MCF 10A (cell line): ENCODE results near the gene ANO4. TPM values are rescaled to one million over a fixed set of nuclear protein-coding genes. Genes with fewer than 3 reads are reported as not detected.

Experiments used
- BruUV-seq: library from RNA; stranded (reverse); fragments of 400-500 nt; replicated peaks from 2 replicates; lab custom pipeline; 2021; lab: Mats Ljungman, UMichigan
- CTCF ChIA-PET: fragments of 300-600 bp; sonication (Branson Sonifier 250); formaldehyde crosslinking; extraction: SDS; loops from one replicate; lab custom pipeline; 2021; ENCODE audit warnings: antibody characterized with exemption, inconsistent platforms; lab: Yijun Ruan, JAX
- POLR2A ChIA-PET: fragments of 300-600, 350-650 bp; sonication (Branson Sonifier 250); formaldehyde crosslinking; extraction: SDS; loops from one replicate; lab custom pipeline; 2020; ENCODE audit warnings: antibody characterized with exemption, inconsistent platforms; lab: Yijun Ruan, JAX
- DNase-seq: peaks from one replicate; pipeline ENCODE4 v3.0.0-alpha.2; 2018; ENCODE audit not compliant: unreplicated experiment
- H3K27ac Mint-ChIP-seq: one replicate; pipeline ENCODE4 v1.8.0; 2022; ENCODE audit warnings: mild to moderate bottlenecking, low read depth, mixed read lengths; ENCODE audit not compliant: unreplicated experiment
- H3K27me3 Mint-ChIP-seq: one replicate; pipeline ENCODE4 v1.8.0; 2022; ENCODE audit warnings: mixed read lengths; ENCODE audit not compliant: insufficient read depth, unreplicated experiment
- H3K36me3 Mint-ChIP-seq: one replicate; pipeline ENCODE4 v1.8.0; 2022; ENCODE audit warnings: mild to moderate bottlenecking, moderate library complexity, mixed read lengths; ENCODE audit not compliant: insufficient read depth, unreplicated experiment
- H3K4me1 Mint-ChIP-seq: one replicate; pipeline ENCODE4 v1.8.0; 2022; ENCODE audit warnings: mixed read lengths; ENCODE audit not compliant: insufficient read depth, unreplicated experiment
- H3K4me3 Mint-ChIP-seq: one replicate; pipeline ENCODE4 v1.8.0; 2022; ENCODE audit warnings: mild to moderate bottlenecking, moderate library complexity, mixed read lengths; ENCODE audit not compliant: unreplicated experiment
- H3K9me3 Mint-ChIP-seq: one replicate; pipeline ENCODE4 v1.8.0; 2022; ENCODE audit warnings: mixed read lengths; ENCODE audit not compliant: unreplicated experiment
- CTCF ChIP-seq: fragments of 200-600 bp; IDR thresholded peaks from one replicate; pipeline ENCODE4 v1.8.0; 2022; ENCODE audit warnings: antibody characterized with exemption, mild to moderate bottlenecking; ENCODE audit not compliant: unreplicated experiment
- intact Hi-C: fragments of 100-400 bp; cut with micrococcal nuclease; formaldehyde crosslinking; loops from 2 replicates; pipeline ENCODE4 v1.14.1; 2022
- total RNA-seq: library from RNA; stranded (reverse); gene quantifications from 2 replicates; pipeline ENCODE4 v1.2.3, GENCODE V29; 2022

The ANO4 gene
- total RNA-seq, 1 experiment from 2014 or later: 0.91 TPM

DNA sequence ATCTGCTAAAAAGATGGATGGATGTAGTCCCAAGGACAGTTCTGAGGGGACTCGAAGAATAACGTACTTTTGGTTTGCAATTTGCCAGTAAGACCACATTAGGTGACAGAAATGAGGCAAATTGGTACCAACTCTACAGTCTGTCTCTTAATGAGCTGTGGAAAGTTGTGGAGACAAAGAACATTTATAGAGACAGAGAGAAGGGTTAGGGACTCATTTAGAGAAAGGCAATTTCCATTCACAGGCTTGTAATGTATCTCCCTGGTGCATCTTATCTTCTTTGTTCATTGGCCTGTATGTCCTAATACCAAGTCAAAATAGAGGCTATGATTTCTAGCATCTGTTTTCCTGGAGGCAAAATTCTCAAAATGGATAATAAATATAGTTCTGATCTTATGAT is 177.5 kb downstream of the ANO4 start:
- no TSS peak for BruUV-seq
- ChIA-PET POLR2A (no interaction called here), CTCF (no interaction called here)
- no peak overlapping the region for H3K4me3 Mint-ChIP-seq
- no peaks in the 10 kb centered on the region for H3K27me3 Mint-ChIP-seq
- TF ChIP-seq CTCF: no peak
- no peaks in the 10 kb centered on the region for H3K4me1 Mint-ChIP-seq
- no peak for DNase-seq
- H3K9me3 Mint-ChIP-seq: no peaks in the 10 kb centered on the region
- no peak overlapping the region for H3K27ac Mint-ChIP-seq
- intact Hi-C loops: no loop called here
- H3K36me3 Mint-ChIP-seq: no peaks in the 10 kb centered on the region

DNA sequence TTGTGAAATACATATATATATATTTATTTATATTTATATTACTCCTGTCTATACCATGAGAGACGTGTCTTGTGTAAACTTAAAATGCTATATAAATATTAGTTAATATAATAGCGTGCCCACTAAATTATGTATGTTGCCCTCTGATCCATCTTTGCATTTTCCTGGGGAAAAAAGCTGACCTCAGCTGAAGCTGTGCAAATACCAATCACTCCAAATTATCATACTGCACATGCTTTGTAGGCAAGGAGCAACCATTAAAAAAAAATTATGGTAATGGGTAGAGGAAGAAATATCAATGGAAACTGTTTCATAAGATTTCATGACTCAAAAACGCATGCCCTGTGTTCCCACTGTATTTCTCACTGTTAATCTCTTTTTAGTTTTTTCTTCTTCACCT is 179.8 kb downstream of the ANO4 start:
- no peaks in the 10 kb centered on the region for H3K27me3 Mint-ChIP-seq
- intact Hi-C loops: no loop called here
- no peak overlapping the region for H3K4me3 Mint-ChIP-seq
- no peak for TF ChIP-seq CTCF
- no peaks in the 10 kb centered on the region for H3K36me3 Mint-ChIP-seq
- H3K9me3 Mint-ChIP-seq: peaks cover 8% of the 10 kb centered on the region
- H3K4me1 Mint-ChIP-seq: no peaks in the 10 kb centered on the region
- no TSS peak for BruUV-seq
- H3K27ac Mint-ChIP-seq: no peak overlapping the region
- no peak for DNase-seq
- ChIA-PET POLR2A (no interaction called here), CTCF (interaction anchor here (1.0 kb wide), 1 partner anchor 125 kb away, joined by 4 read pairs; no protein-coding TSS in a partner anchor)

- DNase-seq: no peak
- no TSS peak for BruUV-seq
- H3K36me3 Mint-ChIP-seq: no peaks in the 10 kb centered on the region
- H3K27ac Mint-ChIP-seq: no peak overlapping the region
- CTCF ChIA-PET: interaction anchor here (1.0 kb wide), 1 partner anchor 125 kb away, joined by 4 read pairs; no protein-coding TSS in a partner anchor
- no peak overlapping the region for H3K4me3 Mint-ChIP-seq
- no peaks in the 10 kb centered on the region for H3K4me1 Mint-ChIP-seq
- POLR2A ChIA-PET: no interaction called here
- peaks cover 12% of the 10 kb centered on the region for H3K9me3 Mint-ChIP-seq
- TF ChIP-seq CTCF: no peak
- intact Hi-C loops: no loop called here
- no peaks in the 10 kb centered on the region for H3K27me3 Mint-ChIP-seq
These were observed 180.2 kb downstream of the ANO4 start for GRCh38 chr12:100974747-100975146.

DNA sequence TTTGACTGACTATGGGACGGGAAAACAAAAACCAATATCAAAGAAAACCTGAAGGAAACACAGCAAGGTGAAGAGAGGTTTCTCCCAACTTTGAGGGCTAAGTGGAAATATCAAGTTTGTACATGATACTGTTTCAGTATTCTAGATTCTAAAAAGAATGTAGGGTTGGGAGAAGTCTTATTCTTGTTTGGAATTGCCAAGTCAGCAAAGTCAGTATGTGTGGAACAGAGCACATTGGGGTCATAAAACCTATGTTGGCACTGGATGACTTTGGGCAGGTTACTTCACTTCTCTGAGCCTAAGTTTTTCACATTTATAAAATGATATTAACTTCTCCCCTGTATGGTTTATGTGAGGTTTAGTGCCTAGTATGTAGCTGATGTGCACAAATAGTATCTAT is 182.2 kb downstream of the ANO4 start:
- Mint-ChIP-seq H3K27ac (no peak overlapping the region), H3K27me3 (no peaks in the 10 kb centered on the region), H3K36me3 (no peaks in the 10 kb centered on the region), H3K9me3 (peaks cover 12% of the 10 kb centered on the region), H3K4me3 (no peak overlapping the region), H3K4me1 (no peaks in the 10 kb centered on the region)
- ChIA-PET CTCF (no interaction called here), POLR2A (no interaction called here)
- DNase-seq: no peak
- TF ChIP-seq CTCF: no peak
- intact Hi-C loops: no loop called here
- no TSS peak for BruUV-seq
